ENCODE measurements around the gene ARSG. TPM values are rescaled to one million over a fixed set of nuclear protein-coding genes. Genes with fewer than 3 reads are reported as not detected.

ARSG gene
- total and polyA plus RNA-seq, 2 donors (not counting 3 experiments of a cell fraction or from before 2014, with no cell fraction given), result 3.9 to 7.0 TPM

- Histone ChIP-seq H3K36me3 (ENCODE audit: control insufficient read depth in 2 of 2, extremely low read depth in 1 of 2, insufficient read depth in 2 of 2, low read length in 2 of 2) (no peaks in the 10 kb centered on the region), H3K27me3 (ENCODE audit: control insufficient read depth in 2 of 2, insufficient read depth in 2 of 2, low read length in 2 of 2) (no peaks in the 10 kb centered on the region), H4K20me1 (replicated peaks; ENCODE audit: control insufficient read depth, extremely low read depth, insufficient read depth, low read length) (no peaks in the 10 kb centered on the region), H3K4me2 (ENCODE audit: insufficient read depth, low read length) (no peak overlapping the region), H3K9me1 (replicated peaks; ENCODE audit: control insufficient read depth, extremely low read depth, insufficient read depth, low read length) (no peaks in the 10 kb centered on the region), H3K4me3 (replicated peaks in 1 of 3; ENCODE audit: insufficient read depth in 1 of 3, low read depth in 1 of 3, low read length in 3 of 3) (no peak overlapping the region), H3K9ac (replicated peaks; ENCODE audit: extremely low read depth, insufficient read depth, low read length) (no peak overlapping the region), H3K4me1 (ENCODE audit: control insufficient read depth, extremely low read depth, insufficient read depth, low read length) (peaks cover 15% of the 10 kb centered on the region), H2AFZ (ENCODE audit: low read depth, low read length) (no peak overlapping the region), H3K9me3 (replicated peaks; ENCODE audit: control insufficient read depth, insufficient read depth, low read length) (no peaks in the 10 kb centered on the region), H3K27ac (ENCODE audit: insufficient read depth, low read depth, low read length) (no peak overlapping the region), H3K79me2 (ENCODE audit: control insufficient read depth, insufficient read depth, low read length) (no peaks in the 10 kb centered on the region)
- DNase-seq (ENCODE audit: low read depth, low spot score) (no peak), FAIRE-seq (no peak)
- dilution Hi-C loops (cut with MboI; ENCODE audit: extremely low pct_ligation_motif_present, low sequenced_read_pairs) (no loop called here), intact Hi-C loops (cut with micrococcal nuclease) (no loop called here)
- CTCF ChIA-PET, result interaction anchor here (1.1 to 3.5 kb wide), 2 partner anchors 89 to 105 kb away, joined by 6 to 17 read pairs; no protein-coding TSS in a partner anchor
- BruUV-seq (replicated peaks), result no TSS peak
- POLR2A ChIA-PET, result no interaction called here
- TF ChIP-seq JUN (IDR thresholded peaks at IDR 0.05; ENCODE audit: borderline replicate concordance, insufficient read depth, insufficient read length, low read depth), result no peak
- no peak for TF ChIP-seq EZH2 (IDR thresholded peaks at IDR 0.05; ENCODE audit: borderline replicate concordance, low read depth, low read length, severe bottlenecking)
- TF ChIP-seq POLR2A (IDR thresholded peaks at IDR 0.05; ENCODE audit: low read depth, low read length), result no peak
- no peak for TF ChIP-seq MYC (IDR thresholded peaks at IDR 0.05; ENCODE audit: low read depth, low read length)
- no peak for TF ChIP-seq CTCF (IDR thresholded peaks at IDR 0.05; ENCODE audit: extremely low read depth in 1 of 2, insufficient read depth in 1 of 2, low read depth in 1 of 2, low read length in 2 of 2)
- TF ChIP-seq POLR2AphosphoS5 (IDR thresholded peaks at IDR 0.05; ENCODE audit: insufficient read depth, low read depth, low read length), result no peak
- no peak for TF ChIP-seq FOS (IDR thresholded peaks at IDR 0.05; ENCODE audit: borderline replicate concordance, insufficient read depth, low read length)
- TF ChIP-seq GATA2 (IDR thresholded peaks at IDR 0.05; ENCODE audit: insufficient read depth, insufficient read length, low read depth, low read length), result no peak
- TF ChIP-seq MAX (IDR thresholded peaks at IDR 0.05; ENCODE audit: insufficient read depth, insufficient read length), result no peak
These were observed 2.9 kb downstream of the ARSG start for GRCh38 chr17:68294196-68294555.
